Pancreas (tissue), 10 donors: ENCODE results near the gene GID8. TPM values are rescaled to one million over a fixed set of nuclear protein-coding genes. Genes with fewer than 3 reads are reported as not detected.
A peak's percentile ranks its signal among the peaks of the same experiment; 100 is the strongest.

Experiments
- ATAC-seq, 4 donors: fragments of 200-7000 bp; cut with Tn5 transposase; one replicate each; pipeline versions ENCODE4 v1.8.0 to v1.9.1; 2020; ENCODE audit warnings: mild to moderate bottlenecking in 4 of 4, moderate library complexity in 4 of 4
- DNase-seq, 6 donors: peaks; one replicate each; pipeline ENCODE4 v3.0.0-alpha.2; 2020
- FAIRE-seq: peaks from 2 replicates; lab custom pipeline; 2012; peaks lifted over from hg19 to GRCh38; lab: Jason Lieb, UNC
- H3K27ac ChIP-seq, 4 donors: fragments of 200-600 bp; sonication (generic); 1 replicate in 3 of 4; 2 replicates in 1 of 4; pipeline versions ENCODE4 v1.5.0 to v1.8.0; 2020
- H3K27me3 ChIP-seq, 4 donors: fragments of 200-600 bp; one replicate each; pipeline ENCODE4 v1.8.0; 2021
- H3K36me3 ChIP-seq, 3 donors: fragments of 200-600 bp; sonication (generic) in 1 of 3; one replicate each; pipeline versions ENCODE4 v1.5.0 to v1.8.0; 2020 to 2021
- H3K4me1 ChIP-seq, 3 donors: fragments of 200-600 bp; one replicate each; pipeline ENCODE4 v1.8.0; 2021
- H3K4me3 ChIP-seq, 4 donors: fragments of 200-600 bp; sonication (generic) in 2 of 4; one replicate each; pipeline versions ENCODE4 v1.5.0 to v1.8.0; 2020 to 2021
- H3K9me3 ChIP-seq, 4 donors: fragments of 200-600 bp; one replicate each; pipeline ENCODE4 v1.8.0; 2021
- WGBS, 2 donors: extraction: QIAGEN DNeasy Blood & Tissue Kit; methylation state at CpG; one replicate each; pipeline ENCODE4 v1.1.7; 2013; 5-methylcytosine and 5-hydroxymethylcytosine counted together
- intact Hi-C, 3 donors: fragments of 100-400 bp; cut with DNase I; formaldehyde crosslinking; loops; one replicate each; pipeline versions ENCODE4 v1.11.1 to v1.14.2; 2022
- polyA plus RNA-seq, 2 donors: library from polyadenylated mRNA; stranded (reverse); fragments of 200-250 nt; gene quantifications; one replicate each; pipeline ENCODE4 v1.2.3, GENCODE V29; 2013
- total RNA-seq, 6 donors: library from RNA; stranded (reverse); fragmentation: NEBNext Ultra II Directional in 4 of 6; extraction: Animal tissue kit (Norgen Biotek cat#: 25700) in 4 of 6; gene quantifications; one replicate each; pipeline versions ENCODE4 v1.2.1 to v1.2.4, GENCODE V29; 2021 to 2023
- TF ChIP-seq, protein P1 (sequence below), 4 donors: fragments of 200-600 bp; sonication (generic) in 3 of 4; IDR thresholded peaks; one replicate each; pipeline versions ENCODE4 v1.5.0 to v1.8.0; 2021; ENCODE audit warnings: antibody characterized with exemption in 4 of 4
- donor health status: healthy with polysubstance abuse.
- donor health status: DM: no; HTN: no; CAD: no; lungs with moderate emphysema.
- donor health status: DM: no; HTN: no; CAD: no.
- donor health status: control.
- donor health status: control.
- donor health status: Bipolar disorder and iron deficiency.
- donor health status: DM: yes; HTN: yes; CAD: no.
- donor health status: DM: no; HTN: no; CAD: no.
- donor health status: DM: no; HTN: no; CAD: no.
- donor health status: DM: yes; HTN: yes; CAD: no.

GID8 gene
- total and polyA plus RNA-seq, 8 donors: 6.0 to 22.4 (median 15.5) TPM

- ATAC-seq: no peak
- TF ChIP-seq, protein P1, sequence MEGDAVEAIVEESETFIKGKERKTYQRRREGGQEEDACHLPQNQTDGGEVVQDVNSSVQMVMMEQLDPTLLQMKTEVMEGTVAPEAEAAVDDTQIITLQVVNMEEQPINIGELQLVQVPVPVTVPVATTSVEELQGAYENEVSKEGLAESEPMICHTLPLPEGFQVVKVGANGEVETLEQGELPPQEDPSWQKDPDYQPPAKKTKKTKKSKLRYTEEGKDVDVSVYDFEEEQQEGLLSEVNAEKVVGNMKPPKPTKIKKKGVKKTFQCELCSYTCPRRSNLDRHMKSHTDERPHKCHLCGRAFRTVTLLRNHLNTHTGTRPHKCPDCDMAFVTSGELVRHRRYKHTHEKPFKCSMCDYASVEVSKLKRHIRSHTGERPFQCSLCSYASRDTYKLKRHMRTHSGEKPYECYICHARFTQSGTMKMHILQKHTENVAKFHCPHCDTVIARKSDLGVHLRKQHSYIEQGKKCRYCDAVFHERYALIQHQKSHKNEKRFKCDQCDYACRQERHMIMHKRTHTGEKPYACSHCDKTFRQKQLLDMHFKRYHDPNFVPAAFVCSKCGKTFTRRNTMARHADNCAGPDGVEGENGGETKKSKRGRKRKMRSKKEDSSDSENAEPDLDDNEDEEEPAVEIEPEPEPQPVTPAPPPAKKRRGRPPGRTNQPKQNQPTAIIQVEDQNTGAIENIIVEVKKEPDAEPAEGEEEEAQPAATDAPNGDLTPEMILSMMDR (IDR thresholded peaks at IDR 0.05): no peak
- intact Hi-C loops: loop anchor here in 2 of 3 donors (5.0 to 10.0 kb wide), 2 partner anchors 110 to 117 kb away; partner anchors contain the start of gene BHLHE23 (in 1 of the 2)
- H3K4me1 ChIP-seq: peaks cover 0 to 8% (median 4%) of the 10 kb centered on the region in 3 donors
- peaks cover 0 to 30% (median 22%) of the 10 kb centered on the region in 3 donors for H3K36me3 ChIP-seq
- 72 to 75% methylated on average over 11 of the region's 11 CpGs for WGBS, 2 donors
- H3K27ac ChIP-seq: no peak overlapping the region
- H3K27me3 ChIP-seq: no peaks in the 10 kb centered on the region
- DNase-seq: no peak
- no peak for FAIRE-seq
- no peak overlapping the region for H3K4me3 ChIP-seq
- no peaks in the 10 kb centered on the region for H3K9me3 ChIP-seq
These were observed 40.3 kb upstream of the GID8 start for GRCh38 chr20:62897666-62898065.

GRCh38 chr20:62898093-62898964 is 39.6 kb upstream of the GID8 start:
- TF ChIP-seq, protein P1 (IDR thresholded peaks at IDR 0.05): no peak
- H3K27ac ChIP-seq: no peak overlapping the region
- no peak for DNase-seq
- no peak for ATAC-seq
- no peak for FAIRE-seq
- H3K36me3 ChIP-seq: peaks cover 0 to 29% (median 25%) of the 10 kb centered on the region in 3 donors
- intact Hi-C loops: loop anchor here in 2 of 3 donors (5.0 to 10.0 kb wide), 2 partner anchors 109 to 116 kb away; partner anchors contain the start of gene BHLHE23 (in 1 of the 2)
- 71 to 76% methylated on average over 16 of the region's 16 CpGs for WGBS, 2 donors
- no peaks in the 10 kb centered on the region for H3K9me3 ChIP-seq
- peaks cover 0 to 8% (median 4%) of the 10 kb centered on the region in 3 donors for H3K4me1 ChIP-seq
- H3K4me3 ChIP-seq: no peak overlapping the region
- H3K27me3 ChIP-seq: no peaks in the 10 kb centered on the region

GRCh38 chr20:62898970-62899632 is 38.8 kb upstream of the GID8 start:
- intact Hi-C loops: loop anchor here in 2 of 3 donors (5.0 to 10.0 kb wide), 2 partner anchors 108 to 116 kb away; partner anchors contain the start of gene BHLHE23 (in 1 of the 2)
- no peak for FAIRE-seq

GRCh38 chr20:62899633-62900051 is 38.3 kb upstream of the GID8 start:
- Histone ChIP-seq H3K4me1 (peaks cover 0 to 8% (median 4%) of the 10 kb centered on the region in 3 donors), H3K9me3 (no peaks in the 10 kb centered on the region), H3K27ac (peak overlapping the region in 1 of 4 donors; percentile 2), H3K27me3 (no peaks in the 10 kb centered on the region), H3K4me3 (no peak overlapping the region), H3K36me3 (peaks cover 6 to 28% (median 26%) of the 10 kb centered on the region in 3 donors)
- FAIRE-seq (no peak), DNase-seq (no peak), ATAC-seq (peak; percentile 23 to 51 (median 32))
- TF ChIP-seq, protein P1 (IDR thresholded peaks at IDR 0.05): no peak
- 5 to 7% methylated on average over 6 of the region's 6 CpGs for WGBS, 2 donors
- intact Hi-C loops: loop anchor here in 2 of 3 donors (5.0 to 10.0 kb wide), 2 partner anchors 108 to 115 kb away; partner anchors contain the start of gene BHLHE23 (in 1 of the 2)

More at GRCh38 chr20:62898970-62899632, 38.8 kb upstream of the GID8 start:
- Histone ChIP-seq H3K4me1 (peaks cover 0 to 8% (median 4%) of the 10 kb centered on the region in 3 donors), H3K9me3 (no peaks in the 10 kb centered on the region), H3K4me3 (no peak overlapping the region), H3K27ac (no peak overlapping the region), H3K27me3 (no peaks in the 10 kb centered on the region), H3K36me3 (peaks cover 4 to 29% (median 28%) of the 10 kb centered on the region in 3 donors)
- TF ChIP-seq, protein P1 (IDR thresholded peaks at IDR 0.05): no peak
- DNase-seq: no peak
- ATAC-seq: no peak
- 25 to 35% methylated on average over 16 of the region's 16 CpGs for WGBS, 2 donors
